Loucy (cell line): ENCODE results near the gene PLEKHA6.
"Not testable (repeated sequence)": the region's sequence is repeated elsewhere in the genome, so short reads cannot be mapped to it uniquely, and the experiment has no call there.

ENCODE experiments used
- H2AFZ ChIP-seq: fragments of 200-600 bp; sonication (generic); 2 replicates; pipeline ENCODE4 v1.6.0; 2016; ENCODE audit warnings: antibody characterized with exemption, mild to moderate bottlenecking, low read length, moderate library complexity
- H3F3A ChIP-seq: fragments of 200-600 bp; 2 replicates; pipeline ENCODE4 v1.6.0; 2016; ENCODE audit warnings: antibody characterized with exemption, low read depth, mild to moderate bottlenecking
- H3K27me3 ChIP-seq: fragments of 200-600 bp; sonication (generic); 2 replicates; pipeline ENCODE4 v1.6.1; 2014; ENCODE audit warnings: low read length, mild to moderate bottlenecking; ENCODE audit not compliant: insufficient read depth, poor library complexity, severe bottlenecking
- H3K36me3 ChIP-seq: fragments of 200-600 bp; sonication (generic); 2 replicates; pipeline ENCODE4 v1.6.1; 2016; ENCODE audit warnings: low read length; ENCODE audit not compliant: insufficient read depth
- H3K4me1 ChIP-seq: fragments of 200-600 bp; sonication (generic); 2 replicates; pipeline ENCODE4 v1.5.1; 2014; ENCODE audit warnings: low read length, mild to moderate bottlenecking; ENCODE audit not compliant: insufficient read depth, poor library complexity, severe bottlenecking
- H3K4me2 ChIP-seq: fragments of 200-600 bp; sonication (generic); 2 replicates; pipeline ENCODE4 v1.6.0; 2014; ENCODE audit warnings: antibody characterized with exemption, low read length, low read depth, mild to moderate bottlenecking; ENCODE audit not compliant: poor library complexity, severe bottlenecking
- H3K4me3 ChIP-seq: fragments of 200-600 bp; sonication (generic); 2 replicates; pipeline ENCODE4 v1.5.1; 2014; ENCODE audit warnings: low read length, mild to moderate bottlenecking, mixed read lengths; ENCODE audit not compliant: poor library complexity, severe bottlenecking
- H3K79me2 ChIP-seq: fragments of 200-600 bp; sonication (generic); 2 replicates; pipeline ENCODE4 v1.6.1; 2014; ENCODE audit warnings: low read length; ENCODE audit not compliant: insufficient read depth
- H3K9ac ChIP-seq: fragments of 200-600 bp; sonication (generic); 2 replicates; pipeline ENCODE4 v1.6.0; 2014; ENCODE audit warnings: mild to moderate bottlenecking, low read depth, low read length, moderate library complexity; ENCODE audit not compliant: poor library complexity, severe bottlenecking
- H3K9me2 ChIP-seq: fragments of 200-600 bp; sonication (generic); replicated peaks from 2 replicates; pipeline ENCODE4 v1.6.1; 2016; ENCODE audit warnings: low read depth, low read length, mixed read lengths
- H3K9me3 ChIP-seq: fragments of 200-600 bp; sonication (generic); 2 replicates; pipeline ENCODE4 v1.6.1; 2014; ENCODE audit warnings: mild to moderate bottlenecking, antibody characterized with exemption, low read length, low read depth; ENCODE audit not compliant: insufficient read depth
- H4K20me1 ChIP-seq: fragments of 200-600 bp; sonication (generic); 2 replicates; pipeline ENCODE4 v1.6.0; 2014; ENCODE audit warnings: antibody characterized with exemption, low read length, mild to moderate bottlenecking; ENCODE audit not compliant: insufficient read depth, poor library complexity, severe bottlenecking
- EZH2phosphoT487 ChIP-seq: fragments of 200-600 bp; IDR thresholded peaks from 2 replicates; pipeline ENCODE4 v1.6.1; 2018; ENCODE audit warnings: antibody characterized with exemption, mild to moderate bottlenecking, moderate library complexity, borderline replicate concordance
- TF ChIP-seq, protein P1 (sequence below): fragments of 200-600 bp; sonication (generic); conservative IDR thresholded peaks from 2 replicates; pipeline ENCODE4 v1.5.1; 2014; ENCODE audit warnings: mild to moderate bottlenecking, antibody characterized with exemption, low read length

PLEKHA6 gene

DNA sequence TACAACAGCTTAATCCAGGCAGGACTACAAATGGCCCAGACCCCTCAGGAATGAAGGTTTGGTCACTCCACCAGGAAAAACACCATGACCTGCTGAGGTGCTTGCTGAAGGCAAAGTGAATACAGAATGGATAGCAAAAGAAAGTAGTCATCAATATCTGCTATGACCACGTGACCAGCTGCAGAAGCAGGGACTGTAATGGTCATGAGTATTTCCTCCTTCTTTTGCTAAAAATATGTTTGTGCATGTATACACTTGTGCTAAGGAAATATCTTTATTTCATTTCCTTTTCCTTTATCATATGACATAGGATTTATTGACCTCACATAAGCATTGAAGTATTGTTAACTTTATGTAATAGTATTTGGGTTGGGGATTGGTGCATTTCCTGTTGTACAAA is 119.5 kb downstream of the PLEKHA6 start:
- H4K20me1 ChIP-seq: no peaks in the 10 kb centered on the region
- no peaks in the 10 kb centered on the region for H3K79me2 ChIP-seq
- TF ChIP-seq, protein P1, sequence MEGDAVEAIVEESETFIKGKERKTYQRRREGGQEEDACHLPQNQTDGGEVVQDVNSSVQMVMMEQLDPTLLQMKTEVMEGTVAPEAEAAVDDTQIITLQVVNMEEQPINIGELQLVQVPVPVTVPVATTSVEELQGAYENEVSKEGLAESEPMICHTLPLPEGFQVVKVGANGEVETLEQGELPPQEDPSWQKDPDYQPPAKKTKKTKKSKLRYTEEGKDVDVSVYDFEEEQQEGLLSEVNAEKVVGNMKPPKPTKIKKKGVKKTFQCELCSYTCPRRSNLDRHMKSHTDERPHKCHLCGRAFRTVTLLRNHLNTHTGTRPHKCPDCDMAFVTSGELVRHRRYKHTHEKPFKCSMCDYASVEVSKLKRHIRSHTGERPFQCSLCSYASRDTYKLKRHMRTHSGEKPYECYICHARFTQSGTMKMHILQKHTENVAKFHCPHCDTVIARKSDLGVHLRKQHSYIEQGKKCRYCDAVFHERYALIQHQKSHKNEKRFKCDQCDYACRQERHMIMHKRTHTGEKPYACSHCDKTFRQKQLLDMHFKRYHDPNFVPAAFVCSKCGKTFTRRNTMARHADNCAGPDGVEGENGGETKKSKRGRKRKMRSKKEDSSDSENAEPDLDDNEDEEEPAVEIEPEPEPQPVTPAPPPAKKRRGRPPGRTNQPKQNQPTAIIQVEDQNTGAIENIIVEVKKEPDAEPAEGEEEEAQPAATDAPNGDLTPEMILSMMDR: no peak
- no peak for TF ChIP-seq EZH2phosphoT487
- H2AFZ ChIP-seq: no peak overlapping the region
- H3K4me1 ChIP-seq: no peaks in the 10 kb centered on the region
- H3K4me2 ChIP-seq: no peak overlapping the region
- no peaks in the 10 kb centered on the region for H3K9me2 ChIP-seq
- no peaks in the 10 kb centered on the region for H3F3A ChIP-seq
- H3K9me3 ChIP-seq: no peaks in the 10 kb centered on the region
- H3K27me3 ChIP-seq: no peaks in the 10 kb centered on the region
- H3K36me3 ChIP-seq: no peaks in the 10 kb centered on the region
- H3K9ac ChIP-seq: no peak overlapping the region
- H3K4me3 ChIP-seq: no peak overlapping the region

GRCh38 chr1:204239401-204239800 is 120.3 kb downstream of the PLEKHA6 start:
- H3K36me3 ChIP-seq, H3F3A ChIP-seq, H3K4me3 ChIP-seq, H3K9me3 ChIP-seq, H4K20me1 ChIP-seq, H3K79me2 ChIP-seq, H3K9me2 ChIP-seq, H3K4me1 ChIP-seq, H2AFZ ChIP-seq, H3K27me3 ChIP-seq, H3K4me2 ChIP-seq, H3K9ac ChIP-seq: not testable (repeated sequence)

DNA sequence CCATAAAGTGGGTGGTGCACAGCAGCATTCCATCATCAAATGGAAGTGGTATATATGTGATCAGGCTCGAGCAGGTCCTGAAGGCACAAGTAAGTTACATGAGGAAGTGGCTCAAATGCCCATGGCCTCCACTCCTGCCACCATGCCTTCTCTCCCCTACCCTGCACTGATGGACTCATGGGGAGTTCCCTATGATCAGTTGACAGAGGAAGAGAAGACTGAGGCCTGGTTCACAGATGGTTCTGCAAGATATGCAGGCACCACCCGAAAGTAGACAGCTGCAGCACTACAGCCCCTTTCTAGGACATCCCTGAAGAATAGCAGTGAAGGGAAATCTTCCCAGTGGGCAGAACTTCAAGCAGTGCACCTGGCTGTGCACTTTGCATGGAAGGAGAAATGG is 121.2 kb downstream of the PLEKHA6 start:
- H3F3A ChIP-seq, H3K9me2 ChIP-seq, H4K20me1 ChIP-seq, H3K4me3 ChIP-seq, H3K79me2 ChIP-seq, H3K4me2 ChIP-seq, H3K27me3 ChIP-seq, H2AFZ ChIP-seq, H3K9ac ChIP-seq, H3K4me1 ChIP-seq, H3K36me3 ChIP-seq, H3K9me3 ChIP-seq: not testable (repeated sequence)

DNA sequence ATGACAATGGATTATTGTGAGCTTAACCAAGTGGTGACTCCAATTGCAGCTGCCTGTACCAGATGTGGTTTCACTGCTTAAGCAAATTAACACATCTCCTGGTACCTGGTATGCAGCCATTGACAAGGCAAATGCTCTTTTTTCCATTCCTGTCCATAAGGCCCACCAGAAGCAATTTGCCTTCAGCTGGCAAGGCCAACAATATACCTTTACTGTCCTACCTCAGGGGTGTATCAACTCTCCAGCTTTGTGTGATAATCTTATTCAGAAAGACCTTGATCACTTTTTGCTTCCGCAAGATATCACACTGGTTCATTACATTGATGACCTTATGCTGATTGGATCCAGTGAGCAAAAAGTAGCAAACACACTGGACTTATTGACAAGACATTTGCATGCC is 122.2 kb downstream of the PLEKHA6 start:
- H3F3A ChIP-seq, H3K36me3 ChIP-seq, H3K4me1 ChIP-seq, H2AFZ ChIP-seq, H3K9me2 ChIP-seq, H3K27me3 ChIP-seq, H3K9ac ChIP-seq, H4K20me1 ChIP-seq, H3K9me3 ChIP-seq, H3K4me3 ChIP-seq, H3K79me2 ChIP-seq, H3K4me2 ChIP-seq: not testable (repeated sequence)

- H3K4me1 ChIP-seq: no peaks in the 10 kb centered on the region
- no peaks in the 10 kb centered on the region for H3K9me2 ChIP-seq
- no peaks in the 10 kb centered on the region for H3F3A ChIP-seq
- no peaks in the 10 kb centered on the region for H4K20me1 ChIP-seq
- H3K79me2 ChIP-seq: no peaks in the 10 kb centered on the region
- TF ChIP-seq, protein P1: no peak
- TF ChIP-seq EZH2phosphoT487: no peak
- no peak overlapping the region for H2AFZ ChIP-seq
- no peak overlapping the region for H3K9ac ChIP-seq
- H3K4me2 ChIP-seq: no peak overlapping the region
- no peaks in the 10 kb centered on the region for H3K36me3 ChIP-seq
- H3K4me3 ChIP-seq: no peak overlapping the region
- H3K9me3 ChIP-seq: no peaks in the 10 kb centered on the region
- no peaks in the 10 kb centered on the region for H3K27me3 ChIP-seq
Observed at GRCh38 chr1:204232526-204232925, 127.2 kb downstream of the PLEKHA6 start.
